ENCODE data around the gene RAB9A.
"Not testable (repeated sequence)": the region's sequence is repeated elsewhere in the genome, so short reads cannot be mapped to it uniquely, and the experiment has no call there.

Gene RAB9A

GRCh38 chrX:13688958-13689740 is at the start of gene RAB9A:
Gene RAB9A (plus strand): TSS chrX:13689128. CDS start chrX:13708747, 19,619 bp downstream.
- peak; percentile 16 for DNase-seq

GRCh38 chrX:13641684-13642083 is 47.2 kb upstream of the RAB9A start:
- not testable (repeated sequence) for DNase-seq

- no peak for DNase-seq
Measured at GRCh38 chrX:13645464-13646153, 43.3 kb upstream of the RAB9A start.

GRCh38 chrX:13646154-13646549 is 42.8 kb upstream of the RAB9A start:
- peak; percentile 65 for DNase-seq

GRCh38 chrX:13647709-13648212 is 41.2 kb upstream of the RAB9A start:
- DNase-seq, result no peak

GRCh38 chrX:13648336-13648735 is 40.6 kb upstream of the RAB9A start:
- DNase-seq, result not testable (repeated sequence)

GRCh38 chrX:13649838-13650237 is 39.1 kb upstream of the RAB9A start:
- no peak for DNase-seq

- DNase-seq, result no peak
Measured at GRCh38 chrX:13650318-13650717, 38.6 kb upstream of the RAB9A start.

- DNase-seq, result no peak
Measured at GRCh38 chrX:13651150-13651549, 37.8 kb upstream of the RAB9A start.

GRCh38 chrX:13652287-13652793 is 36.6 kb upstream of the RAB9A start:
- DNase-seq, result peak; percentile 27

GRCh38 chrX:13652850-13653693 is 35.9 kb upstream of the RAB9A start, which contains the start of gene TCEANC:
Gene TCEANC (plus strand): TSS chrX:13653141. CDS start chrX:13662509, 9,368 bp downstream.
- peak; percentile 88 for DNase-seq

GRCh38 chrX:13654116-13654515 is 34.8 kb upstream of the RAB9A start:
- DNase-seq, result no peak

- no peak for DNase-seq
Measured at GRCh38 chrX:13655674-13656073, 33.3 kb upstream of the RAB9A start.

- DNase-seq, result peak; percentile 7
Measured at GRCh38 chrX:13658602-13659001, 30.3 kb upstream of the RAB9A start.

- no peak for DNase-seq
Measured at GRCh38 chrX:13659063-13659462, 29.9 kb upstream of the RAB9A start.

GRCh38 chrX:13661735-13662288 is 27.1 kb upstream of the RAB9A start:
- no peak for DNase-seq

GRCh38 chrX:13662355-13662791 is 26.6 kb upstream of the RAB9A start:
- no peak for DNase-seq

GRCh38 chrX:13664020-13664419 is 24.9 kb upstream of the RAB9A start:
- no peak for DNase-seq

- DNase-seq, result no peak
Measured at GRCh38 chrX:13666836-13667235, 22.1 kb upstream of the RAB9A start.

- no peak for DNase-seq
Measured at GRCh38 chrX:13667919-13668318, 21.0 kb upstream of the RAB9A start.

- DNase-seq, result peak; percentile 44
Measured at GRCh38 chrX:13669246-13669737, 19.6 kb upstream of the RAB9A start.

GRCh38 chrX:13669755-13670154 is 19.2 kb upstream of the RAB9A start:
- not testable (repeated sequence) for DNase-seq

Measured in amniotic stem cell (primary cell).